Stimulated activated CD8-positive, alpha-beta memory T cell treated with anti-CD3 and anti-CD28 coated beads, Interleukin-15, amount 100 ng/mL, for 1 hour (primary cell): ENCODE measurements around the gene BDKRB1.

Experiments used
- DNase-seq: peaks from one replicate; pipeline ENCODE4 v3.0.0-alpha.2; 2020; ENCODE audit warnings: low read depth

BDKRB1 gene

GRCh38 chr14:96255501-96256366 is at the start of gene BDKRB1:
Gene BDKRB1 (plus strand): TSS chr14:96256210. CDS start chr14:96263683, 7,473 bp downstream.
- no peak for DNase-seq

- no peak for DNase-seq
These were observed 49.5 kb upstream of the BDKRB1 start for GRCh38 chr14:96206461-96206860.

GRCh38 chr14:96207686-96208085 is 48.3 kb upstream of the BDKRB1 start:
- no peak for DNase-seq

GRCh38 chr14:96208739-96209138 is 47.3 kb upstream of the BDKRB1 start:
- DNase-seq = no peak

GRCh38 chr14:96212140-96212539 is 43.9 kb upstream of the BDKRB1 start:
- DNase-seq = no peak

- DNase-seq = no peak
These were observed 43.1 kb upstream of the BDKRB1 start for GRCh38 chr14:96212896-96213295.

GRCh38 chr14:96213871-96214465 is 42.0 kb upstream of the BDKRB1 start:
- no peak for DNase-seq

- DNase-seq = no peak
These were observed 41.2 kb upstream of the BDKRB1 start for GRCh38 chr14:96214793-96215192.

- no peak for DNase-seq
These were observed 40.4 kb upstream of the BDKRB1 start for GRCh38 chr14:96215452-96216244.

GRCh38 chr14:96216627-96217026 is 39.4 kb upstream of the BDKRB1 start:
- no peak for DNase-seq

- DNase-seq = no peak
These were observed 38.6 kb upstream of the BDKRB1 start for GRCh38 chr14:96217376-96217913.

- DNase-seq = no peak
These were observed 34.8 kb upstream of the BDKRB1 start for GRCh38 chr14:96221109-96221650.

- no peak for DNase-seq
These were observed 34.2 kb upstream of the BDKRB1 start for GRCh38 chr14:96221841-96222240.

GRCh38 chr14:96224480-96225096 is 31.4 kb upstream of the BDKRB1 start:
- DNase-seq = no peak

GRCh38 chr14:96225213-96225612 is 30.8 kb upstream of the BDKRB1 start:
- DNase-seq = no peak

GRCh38 chr14:96225745-96226151 is 30.3 kb upstream of the BDKRB1 start:
- no peak for DNase-seq

GRCh38 chr14:96227428-96227827 is 28.6 kb upstream of the BDKRB1 start:
- DNase-seq = no peak

GRCh38 chr14:96229315-96229714 is 26.7 kb upstream of the BDKRB1 start:
- DNase-seq = no peak

- no peak for DNase-seq
These were observed 25.0 kb upstream of the BDKRB1 start for GRCh38 chr14:96231056-96231455.

- no peak for DNase-seq
These were observed 24.4 kb upstream of the BDKRB1 start for GRCh38 chr14:96231526-96232130.

- no peak for DNase-seq
These were observed 23.5 kb upstream of the BDKRB1 start for GRCh38 chr14:96232506-96232905.
